ENCODE measurements around the gene BICC1. TPM values are rescaled to one million over a fixed set of nuclear protein-coding genes. Genes with fewer than 3 reads are reported as not detected.

Gene BICC1
- total RNA-seq, 1 donor from 2014 or later = 10.3 TPM

DNA sequence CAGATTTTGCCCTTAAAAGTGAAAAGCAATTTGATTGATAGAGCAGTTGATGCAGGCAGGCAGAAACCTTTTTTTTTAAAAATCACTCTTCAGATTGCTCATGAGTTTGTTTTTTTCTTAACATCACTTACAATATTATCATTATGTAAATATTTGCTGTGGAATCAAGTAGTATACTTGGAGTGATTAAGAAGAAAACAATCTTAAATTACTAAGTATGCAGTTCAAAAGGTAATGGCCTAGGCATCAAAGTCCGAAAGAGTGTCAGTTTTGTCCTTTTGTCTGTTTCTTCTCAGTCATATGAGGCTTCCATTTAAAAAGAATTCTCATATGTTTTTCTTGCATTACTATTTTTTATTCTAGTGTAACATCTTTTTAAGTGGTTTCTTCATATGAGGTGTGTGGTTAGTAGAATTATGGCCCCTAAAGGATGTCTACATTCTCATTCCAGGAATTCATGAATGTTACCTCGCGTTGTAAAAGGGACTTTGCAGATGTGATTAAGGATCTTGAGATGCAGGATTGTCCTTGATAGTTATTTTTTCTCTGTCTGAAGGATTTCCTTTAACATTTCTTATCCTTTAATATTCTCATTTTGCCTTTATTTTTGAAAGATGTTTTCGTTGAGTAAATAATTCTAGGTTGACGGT is 44.0 kb downstream of the BICC1 start:
- DNase-seq (ENCODE audit: low read depth) = no peak

DNA sequence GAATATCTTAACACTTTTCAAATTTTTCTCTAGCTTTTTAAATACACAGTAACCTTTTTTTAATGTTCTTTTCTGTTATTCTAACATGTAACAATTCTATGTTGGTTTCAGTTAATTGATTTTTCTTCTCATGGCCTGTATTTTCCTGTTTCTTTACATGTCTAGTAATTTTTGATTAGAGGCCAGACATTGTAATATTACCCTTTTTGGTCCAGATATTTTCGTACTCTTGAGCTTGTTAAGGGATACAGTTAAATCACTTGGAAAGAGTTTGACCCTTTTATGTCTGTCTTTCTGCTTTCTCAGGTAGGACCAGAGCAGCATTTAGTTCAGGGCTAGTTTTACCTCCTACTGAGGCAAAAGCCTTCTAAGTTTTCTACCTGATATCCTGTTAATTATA is 45.0 kb downstream of the BICC1 start:
- DNase-seq (ENCODE audit: low read depth) = no peak

DNA sequence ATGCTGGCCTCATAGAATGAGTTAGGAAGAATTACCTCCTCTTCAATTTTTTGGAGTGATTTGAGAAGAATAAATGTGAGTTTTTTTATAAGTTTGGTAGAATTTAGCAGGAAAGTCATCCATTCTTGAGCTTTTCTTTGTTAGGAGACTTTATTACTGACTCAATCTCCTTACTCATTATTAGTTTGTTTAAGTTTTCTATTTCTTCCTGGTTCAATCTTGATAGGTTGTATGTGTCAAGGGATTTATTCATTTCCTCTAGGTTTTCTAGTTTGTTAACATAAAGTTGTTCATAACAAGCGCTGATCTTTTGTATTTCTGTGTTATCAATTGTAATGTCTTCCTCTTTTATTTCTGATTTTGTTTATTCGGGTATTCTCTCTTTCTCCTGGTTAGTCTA is 47.4 kb downstream of the BICC1 start:
- DNase-seq (ENCODE audit: low read depth) = no peak

DNA sequence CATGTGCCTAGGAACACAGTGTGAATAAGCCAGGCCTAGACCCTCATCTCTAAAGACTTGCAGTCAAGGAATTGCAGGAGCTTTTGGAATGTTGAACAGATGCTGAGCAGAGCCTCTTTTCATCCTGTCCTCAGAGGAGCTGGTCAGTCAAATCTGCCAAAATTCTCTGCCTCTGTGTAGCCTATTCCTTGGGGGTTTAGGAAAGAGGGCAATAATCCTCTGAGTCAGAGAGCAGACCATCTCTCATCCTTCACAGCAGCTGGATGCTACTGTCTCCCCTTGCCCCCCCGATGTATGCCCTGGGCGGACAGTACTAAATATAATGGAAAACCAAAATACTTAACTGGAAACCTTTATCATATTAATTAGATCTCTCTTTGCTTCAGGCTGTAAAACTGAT is 52.6 kb downstream of the BICC1 start:
- DNase-seq (ENCODE audit: low read depth) = peak; percentile 77

DNA sequence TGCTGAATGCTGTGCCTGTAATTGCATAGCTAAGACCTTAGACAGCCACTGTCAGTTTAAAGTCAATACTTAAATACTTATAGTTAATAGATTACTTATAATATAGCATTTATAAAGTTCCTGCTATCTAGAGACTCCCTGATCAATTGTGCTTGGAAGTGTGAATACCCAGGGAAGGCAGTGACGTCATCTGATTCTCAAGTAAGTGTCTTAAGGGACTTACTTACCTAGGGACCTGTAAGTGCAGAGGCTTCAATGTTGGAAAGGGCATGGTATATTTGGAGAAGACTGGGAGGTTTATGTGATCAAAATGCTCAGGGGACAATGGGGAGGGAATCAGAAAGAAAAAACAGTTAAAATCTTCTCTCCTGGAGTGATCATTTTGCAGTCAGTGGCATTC is 55.0 kb downstream of the BICC1 start:
- DNase-seq (ENCODE audit: low read depth) = no peak

DNA sequence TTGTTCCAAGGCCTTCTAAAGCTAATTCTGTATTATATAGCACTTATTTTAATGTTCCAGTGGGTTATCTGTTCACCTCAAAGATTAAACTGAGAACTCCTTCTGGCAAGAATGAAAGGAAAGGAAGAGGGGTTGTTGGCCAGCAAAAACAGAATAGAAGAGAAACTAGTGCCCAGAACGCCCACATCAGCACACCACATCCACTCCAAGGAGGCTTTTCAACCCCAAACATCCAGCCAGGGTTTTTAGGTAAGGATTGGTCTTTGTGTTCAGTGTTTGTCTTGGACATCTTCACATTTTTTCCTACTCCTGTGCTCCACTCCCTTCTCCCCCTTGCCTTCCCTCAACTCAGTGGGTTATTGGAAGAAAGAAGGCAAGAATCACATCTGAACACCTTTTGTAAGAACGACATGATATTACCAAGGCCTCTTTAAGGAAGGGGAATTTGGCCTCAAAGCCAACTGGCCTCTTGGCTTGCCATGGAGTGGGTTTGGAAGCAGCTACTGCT is 55.8 kb downstream of the BICC1 start:
- no peak for DNase-seq (ENCODE audit: low read depth)

DNA sequence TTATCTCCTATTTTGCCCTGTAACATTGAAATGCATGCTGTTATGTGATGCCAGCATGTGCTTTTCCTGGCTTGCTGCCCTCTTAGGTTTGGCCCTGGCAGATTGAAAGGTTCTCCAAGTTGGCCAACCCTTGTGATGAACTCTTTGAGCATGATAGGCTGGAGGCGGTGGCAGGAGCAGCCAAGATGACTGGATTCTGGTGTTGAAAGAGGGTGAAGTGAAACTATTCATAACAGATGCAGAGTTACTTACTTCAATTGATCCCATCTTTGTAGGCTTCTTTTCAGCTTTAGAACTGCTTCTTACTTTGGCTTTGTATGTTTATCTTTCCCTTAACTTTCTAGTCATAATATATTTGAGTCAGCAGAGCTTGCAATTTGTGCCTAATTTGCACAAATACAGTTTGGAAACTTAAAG is 57.6 kb downstream of the BICC1 start:
- DNase-seq (ENCODE audit: low read depth) = no peak

DNA sequence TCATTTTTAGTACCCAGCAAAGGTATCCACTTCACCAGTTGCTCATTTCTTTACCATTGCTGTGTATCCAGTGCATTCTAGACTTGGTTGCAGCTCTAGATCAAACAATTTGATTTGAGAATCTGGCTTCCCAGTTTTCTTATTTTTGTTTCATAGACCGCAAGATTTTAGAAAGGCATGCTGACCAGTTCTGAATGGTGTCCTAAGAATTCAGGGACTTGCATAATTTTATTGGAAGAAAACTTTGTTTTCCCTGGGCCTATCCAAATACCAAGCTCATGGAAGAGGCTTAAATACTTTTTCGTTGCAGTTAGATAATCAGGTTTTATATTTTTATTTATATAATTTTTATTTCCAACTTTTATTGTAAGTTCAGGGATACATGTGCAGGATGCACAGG is 58.3 kb downstream of the BICC1 start:
- no peak for DNase-seq (ENCODE audit: low read depth)

DNA sequence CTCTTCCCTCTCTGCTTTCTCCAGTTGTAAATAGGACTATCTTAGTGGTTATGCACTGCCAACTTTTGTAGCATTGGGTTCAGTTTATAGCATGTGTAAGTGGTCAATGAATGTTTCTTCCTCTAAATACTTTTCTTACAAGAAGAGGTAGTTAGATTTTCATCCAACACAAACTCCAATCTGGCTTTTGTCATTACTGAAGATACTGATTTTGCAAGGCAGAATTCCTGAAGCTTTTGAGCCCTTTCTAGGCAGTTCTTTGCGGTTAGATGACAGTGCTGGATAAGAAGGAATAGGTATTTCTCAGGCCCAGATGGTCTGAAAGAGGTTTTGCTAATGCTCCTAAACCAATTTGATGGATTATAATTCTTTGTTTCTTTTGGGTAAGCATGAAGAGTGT is 60.5 kb downstream of the BICC1 start:
- no peak for DNase-seq (ENCODE audit: low read depth)

DNA sequence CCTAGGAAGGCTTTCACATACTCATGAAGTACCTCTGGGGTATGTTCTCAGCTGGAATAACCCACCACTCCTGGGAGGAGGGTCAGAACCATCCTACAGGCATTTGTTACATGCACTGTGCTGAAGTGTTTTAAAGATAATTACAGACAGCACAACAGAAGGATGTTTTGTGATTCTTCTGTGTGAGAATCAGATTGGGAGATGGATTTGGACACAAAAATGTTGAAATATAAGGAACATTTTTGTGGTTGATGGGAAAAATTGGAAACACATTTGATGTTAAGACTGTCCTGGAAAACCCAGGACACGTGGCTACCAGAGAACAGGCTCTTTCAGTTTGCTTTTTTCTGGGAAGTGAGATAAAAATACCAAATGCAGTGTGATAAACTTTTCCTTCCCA is 61.4 kb downstream of the BICC1 start:
- DNase-seq (ENCODE audit: low read depth) = peak; percentile 18

DNA sequence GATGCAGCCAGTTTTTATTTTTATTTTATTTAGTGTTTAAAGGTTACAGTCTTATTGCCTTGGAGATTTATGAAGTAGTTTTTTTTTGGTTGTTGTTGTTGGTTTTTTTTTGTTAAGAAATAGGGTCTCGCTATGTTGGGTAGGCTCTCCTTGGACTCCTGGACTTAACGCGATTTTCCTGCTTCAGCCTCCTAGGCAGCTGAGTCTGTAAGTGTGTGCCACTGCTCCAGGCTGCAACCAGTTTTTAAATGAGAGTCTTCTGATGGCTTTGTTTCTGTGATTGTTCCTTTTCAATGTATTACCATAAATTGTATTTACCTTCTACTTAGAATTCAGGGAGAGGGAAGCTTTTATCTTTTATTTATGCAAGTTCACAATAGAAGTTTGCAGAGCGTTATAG is 62.8 kb downstream of the BICC1 start:
- DNase-seq (ENCODE audit: low read depth) = no peak

DNA sequence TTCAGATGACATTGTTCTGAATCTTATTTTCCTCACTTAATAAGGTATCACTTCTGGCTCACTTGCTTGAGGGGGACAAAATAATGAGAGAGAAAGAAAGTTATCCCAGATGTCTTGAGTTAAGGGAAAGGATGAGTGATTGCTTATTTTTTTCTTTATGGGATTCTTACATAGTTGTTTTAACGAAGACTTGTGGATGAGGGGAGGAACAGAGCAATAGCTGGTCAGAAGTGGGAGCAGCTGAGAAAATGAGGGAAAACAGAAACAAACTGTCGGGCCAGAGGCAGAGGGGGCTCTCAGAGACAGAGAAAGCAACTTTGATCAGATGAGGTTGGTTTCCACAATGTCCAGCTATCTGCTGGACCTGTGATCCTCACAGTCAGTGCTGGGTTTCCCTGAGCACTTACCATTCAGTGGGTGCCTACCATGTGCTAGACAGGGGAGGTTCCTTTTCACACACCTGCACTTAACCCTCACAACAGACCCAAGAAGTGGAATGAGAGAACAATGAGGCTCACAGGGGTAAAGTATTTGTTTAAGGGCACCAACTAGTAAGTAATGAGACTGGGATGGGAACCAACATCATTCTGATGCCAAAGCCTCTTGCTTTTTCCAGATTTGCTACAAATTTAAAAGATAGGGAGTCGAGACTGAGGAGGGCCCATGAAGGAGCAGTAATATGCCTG is 64.2 kb downstream of the BICC1 start:
- DNase-seq (ENCODE audit: low read depth) = no peak

DNA sequence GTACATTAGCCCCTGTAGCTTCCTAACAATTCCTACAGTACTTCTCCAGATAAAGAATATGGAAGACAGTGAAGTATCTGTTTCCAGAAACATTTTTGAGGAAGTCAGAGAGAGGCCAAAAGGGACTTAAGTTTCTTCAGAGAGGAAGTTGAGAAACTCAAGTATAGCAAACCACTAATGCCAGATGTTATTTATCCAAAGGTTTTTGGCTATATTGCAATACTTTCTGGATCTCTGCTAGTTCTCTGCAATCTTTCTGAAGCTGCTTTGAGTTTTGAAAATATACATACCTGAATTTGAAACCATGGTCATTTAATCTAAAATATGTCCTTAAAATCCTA is 64.7 kb downstream of the BICC1 start:
- peak; percentile 27 for DNase-seq (ENCODE audit: low read depth)

DNA sequence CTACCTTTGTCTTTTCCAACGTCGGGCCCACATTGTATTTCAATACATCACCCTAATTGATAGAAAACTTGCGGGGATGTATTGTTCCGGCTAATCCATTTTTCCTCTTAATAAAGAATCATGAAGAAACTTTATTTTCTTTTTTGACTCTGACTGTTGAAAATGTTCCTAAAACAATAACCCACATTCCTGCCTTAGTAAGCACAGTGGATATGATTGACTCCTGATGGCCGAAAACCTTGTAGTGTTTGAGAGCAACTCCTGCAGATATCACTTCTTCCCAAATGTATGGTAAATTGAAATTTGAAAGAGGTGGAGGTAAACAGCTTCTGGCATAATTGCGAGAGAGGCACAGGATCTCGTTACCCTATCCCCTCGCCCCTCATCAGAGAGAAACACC is 65.7 kb downstream of the BICC1 start:
- no peak for DNase-seq (ENCODE audit: low read depth)

DNA sequence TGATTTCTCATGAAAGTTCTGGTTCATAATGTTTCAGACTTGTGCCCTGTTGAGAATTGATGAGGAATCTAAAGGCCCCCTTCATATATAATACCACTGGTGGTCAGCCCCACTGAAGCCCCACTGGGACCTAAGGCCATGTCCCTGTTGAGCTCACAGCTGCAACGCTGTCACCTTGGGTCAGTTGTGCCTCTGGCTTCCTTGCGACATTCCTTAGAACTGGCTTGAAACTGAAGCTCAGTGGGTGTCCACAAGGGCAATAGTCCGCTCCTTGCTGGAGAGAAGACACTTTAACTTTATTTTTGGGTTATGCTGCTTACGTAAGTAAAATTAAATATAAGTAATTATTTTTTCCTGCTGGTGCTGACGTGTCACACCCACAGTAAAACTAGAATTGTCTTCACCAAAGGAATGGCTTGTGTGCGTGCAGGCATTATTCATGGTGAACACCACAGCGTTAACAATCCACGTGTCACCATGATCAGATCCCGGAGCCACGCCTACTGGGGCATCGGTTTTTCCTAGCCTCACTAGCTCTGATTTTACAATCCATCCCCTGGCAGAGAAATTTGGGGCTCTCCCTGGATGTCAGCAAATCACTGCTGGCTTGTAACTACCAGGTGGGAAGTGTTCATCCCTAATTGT is 66.5 kb downstream of the BICC1 start:
- no peak for DNase-seq (ENCODE audit: low read depth)

DNA sequence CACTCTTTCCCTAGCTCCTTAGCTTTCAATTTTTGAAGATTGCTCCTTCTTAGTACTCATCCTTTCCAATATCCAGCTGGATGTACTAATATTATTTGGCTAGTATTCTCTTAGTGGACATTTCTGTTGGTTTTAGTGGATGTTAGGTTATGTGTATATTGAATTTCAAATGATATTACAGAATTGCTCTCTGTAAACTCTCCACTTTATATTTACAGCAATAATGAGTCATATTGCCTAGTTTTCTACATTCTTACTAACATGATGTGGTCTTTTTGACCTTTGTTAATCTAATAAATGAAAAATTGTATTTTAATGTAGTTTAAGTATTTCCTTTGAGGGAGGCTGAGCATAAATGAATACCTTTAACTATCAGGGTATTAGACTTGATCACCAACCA is 69.4 kb downstream of the BICC1 start:
- no peak for DNase-seq (ENCODE audit: low read depth)

DNA sequence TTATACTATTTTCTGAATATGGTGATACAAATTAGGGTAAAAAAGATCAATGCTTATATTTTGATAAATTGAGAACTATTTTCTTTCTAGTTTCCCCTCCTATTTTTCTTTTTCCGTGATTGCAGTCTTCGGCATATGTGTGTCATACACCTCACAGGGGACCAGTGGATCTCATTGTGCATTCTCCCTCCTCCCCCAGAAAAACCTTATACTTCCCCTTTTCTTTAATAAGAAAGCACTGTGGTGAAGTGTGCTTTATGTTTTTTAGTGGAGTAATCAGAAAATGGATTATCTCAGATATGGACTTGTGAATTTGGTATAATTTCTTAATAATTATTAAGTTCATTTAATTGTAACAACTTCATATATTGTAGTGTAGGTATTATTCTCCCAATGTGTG is 72.8 kb downstream of the BICC1 start:
- no peak for DNase-seq (ENCODE audit: low read depth)

DNA sequence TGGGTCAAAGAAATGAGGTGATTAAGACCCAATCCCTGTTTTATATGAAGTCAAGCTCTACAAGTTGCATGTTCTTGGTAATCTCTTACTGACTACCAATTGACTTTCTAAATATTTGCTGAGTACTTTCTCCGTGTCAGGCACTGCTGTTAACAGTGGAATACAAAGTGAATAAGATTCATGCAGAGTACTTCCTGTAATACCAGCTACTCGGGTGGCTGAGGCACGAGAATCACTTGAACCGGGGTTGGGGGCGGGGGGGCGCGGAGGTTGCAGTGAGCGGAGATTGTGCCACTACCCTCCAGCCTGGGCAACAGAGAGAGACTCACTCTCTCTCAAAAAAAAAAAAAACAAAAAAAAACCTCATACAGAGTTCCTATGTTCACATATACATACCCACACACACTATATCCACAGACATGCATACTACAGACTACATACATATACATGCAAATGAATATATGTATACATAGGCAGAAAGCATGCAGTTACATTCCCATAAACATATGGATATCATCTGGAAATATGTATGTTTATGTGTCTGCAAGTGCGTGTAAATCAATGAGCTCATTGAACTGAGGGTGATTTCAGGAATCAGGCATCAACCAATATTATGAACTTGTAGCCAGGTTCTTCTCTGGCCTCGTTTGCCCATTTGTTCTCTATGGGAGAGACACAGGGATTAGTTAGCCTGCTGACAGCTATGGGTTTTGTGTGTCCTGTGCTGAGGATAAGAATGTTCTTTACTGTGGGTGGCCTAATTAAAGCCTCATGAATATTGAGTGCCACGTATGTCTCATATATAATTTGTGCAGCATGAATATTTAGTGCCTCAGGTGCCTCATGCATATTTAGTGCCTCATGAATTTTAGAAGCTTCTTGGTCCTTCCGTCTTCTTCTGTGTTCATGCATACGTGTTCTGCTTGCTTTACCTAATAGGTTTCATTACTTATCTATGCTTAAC is 73.9 kb downstream of the BICC1 start:
- no peak for DNase-seq (ENCODE audit: low read depth)

DNA sequence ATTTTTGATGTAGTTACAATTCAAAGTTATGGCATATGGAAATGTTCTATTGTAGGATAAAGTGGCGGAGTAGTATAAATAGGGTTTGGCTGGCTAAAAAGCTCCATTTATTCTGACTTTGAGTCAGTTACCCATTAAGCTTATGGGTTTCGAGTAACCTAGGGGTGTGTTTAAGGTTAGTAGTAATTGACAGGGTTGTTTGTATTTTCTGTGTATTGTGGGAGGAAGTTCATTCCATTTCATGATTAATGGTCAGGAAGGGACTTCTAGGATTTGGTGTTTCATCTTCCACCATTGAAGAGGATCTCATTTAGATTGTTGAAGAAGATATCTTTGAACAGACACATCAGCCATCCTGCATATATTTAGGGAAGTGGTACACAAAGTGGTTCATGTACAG is 75.0 kb downstream of the BICC1 start:
- DNase-seq (ENCODE audit: low read depth) = no peak

DNA sequence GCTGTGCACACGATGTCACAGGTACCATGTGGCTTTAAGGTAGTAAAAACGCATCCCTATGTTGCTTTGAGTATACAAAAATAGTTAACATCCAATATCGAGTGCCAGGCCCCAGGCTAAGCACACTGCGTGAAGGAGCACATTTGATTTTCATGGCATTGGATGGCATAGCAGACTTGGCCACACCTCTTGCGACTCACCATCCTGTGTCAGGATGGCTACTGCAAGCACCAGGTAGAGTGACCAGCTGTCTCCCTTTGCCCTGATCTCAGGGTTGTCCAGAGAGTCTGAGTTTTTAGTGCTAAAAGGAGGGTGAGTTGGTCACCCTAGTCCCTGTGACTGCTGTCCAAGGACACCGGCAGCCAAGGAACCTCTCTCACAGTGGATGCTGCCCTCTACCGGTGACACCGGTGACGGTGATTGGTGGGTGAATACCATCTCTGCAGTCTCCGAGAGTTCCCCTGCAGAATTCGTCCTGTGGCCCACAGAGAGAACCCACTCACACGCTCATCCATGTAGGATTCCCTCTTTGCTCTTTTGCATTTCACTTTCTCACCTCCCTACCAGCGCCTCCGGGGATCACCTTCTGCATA is 76.1 kb downstream of the BICC1 start:
- no peak for DNase-seq (ENCODE audit: low read depth)

DNA sequence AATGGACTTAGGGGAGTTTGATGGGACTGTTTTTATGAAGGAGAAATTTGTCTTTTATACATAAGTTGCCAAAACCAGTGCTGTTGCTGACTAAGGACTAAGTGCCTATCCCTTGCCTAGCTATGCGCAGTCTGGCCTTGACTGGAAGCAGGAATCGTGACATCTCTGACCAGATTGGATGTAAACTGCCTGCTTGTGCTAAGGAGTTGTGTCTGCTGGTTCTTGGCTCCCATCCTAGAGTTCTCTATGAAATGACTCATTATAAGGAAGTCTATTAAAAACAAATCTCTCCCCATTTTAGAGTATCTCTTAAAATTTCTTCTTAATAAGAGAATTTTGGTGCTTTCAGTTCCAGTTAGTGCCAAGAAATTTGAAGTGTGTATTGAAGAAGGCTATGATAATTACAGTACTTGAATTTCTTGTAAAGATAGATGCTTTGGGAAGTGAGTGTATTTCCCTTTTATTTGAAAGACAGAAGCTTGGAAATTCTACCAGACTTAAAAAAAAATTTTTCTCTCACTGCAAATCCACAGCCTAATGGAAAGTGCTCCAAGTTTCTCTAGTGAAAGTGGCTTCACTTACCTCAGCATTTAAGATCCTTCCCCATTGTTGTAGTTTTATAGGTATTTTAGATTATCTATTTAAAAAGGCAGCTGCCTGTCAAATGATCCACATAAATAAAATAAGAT is 77.6 kb downstream of the BICC1 start:
- peak; percentile 79 for DNase-seq (ENCODE audit: low read depth)
